Endothelial cell of umbilical vein (primary cell): ENCODE measurements around the gene CDHR5. TPM values are rescaled to one million over a fixed set of nuclear protein-coding genes. Genes with fewer than 3 reads are reported as not detected.

Experiments used
- BruUV-seq: library from RNA; stranded (reverse); fragments of 400-500 nt; replicated peaks from 2 replicates; lab custom pipeline; 2021; lab: Mats Ljungman, UMichigan
- CTCF ChIA-PET: fragments of 300-600, 350-600 bp; sonication (Branson Sonifier 250); formaldehyde crosslinking; loops from one replicate; lab custom pipeline; 2021; ENCODE audit warnings: antibody characterized with exemption, inconsistent platforms; lab: Charles Lee
- POLR2A ChIA-PET: fragments of 300-600, 350-600 bp; sonication (Branson Sonifier 250); formaldehyde crosslinking; loops from one replicate; lab custom pipeline; 2021; ENCODE audit warnings: antibody characterized with exemption, inconsistent platforms; lab: Charles Lee
- DNase-seq: peaks from one replicate; pipeline ENCODE4 v3.0.0-alpha.2; 2011; ENCODE audit warnings: low read depth, low spot score
- FAIRE-seq: peaks from 2 replicates; lab custom pipeline; 2011; peaks lifted over from hg19 to GRCh38; lab: Jason Lieb, UNC
- H2AFZ ChIP-seq: 2 replicates; pipeline ENCODE4 v1.6.0; 2012; ENCODE audit warnings: low read depth, low read length, control low read depth, inconsistent platforms
- H3K27ac ChIP-seq: 2 replicates; pipeline ENCODE4 v1.5.1; 2011; ENCODE audit warnings: low read depth, mild to moderate bottlenecking, control low read depth, low read length, moderate library complexity; ENCODE audit not compliant: insufficient read depth
- H3K27me3 ChIP-seq, 2 experiments: 2 replicates each; pipeline versions ENCODE4 v1.6.0 to v1.6.1; 2011; ENCODE audit warnings: low read length in 2 of 2, mixed read lengths in 1 of 2; ENCODE audit not compliant: control insufficient read depth in 2 of 2, insufficient read depth in 2 of 2
- H3K36me3 ChIP-seq, 2 experiments: 2 replicates in 1 of 2; 3 replicates in 1 of 2; pipeline ENCODE4 v1.5.1; 2011; ENCODE audit warnings: low read length in 2 of 2, mild to moderate bottlenecking in 1 of 2, moderate library complexity in 1 of 2; ENCODE audit not compliant: control insufficient read depth in 2 of 2, insufficient read depth in 2 of 2; ENCODE audit errors: extremely low read depth in 1 of 2
- H3K4me1 ChIP-seq: 3 replicates; pipeline ENCODE4 v1.5.1; 2011; ENCODE audit warnings: mild to moderate bottlenecking, low read length; ENCODE audit not compliant: control insufficient read depth, insufficient read depth; ENCODE audit errors: extremely low read depth
- H3K4me2 ChIP-seq: 2 replicates; pipeline ENCODE4 v1.6.1; 2011; ENCODE audit warnings: low read length, control low read depth, mixed read lengths; ENCODE audit not compliant: insufficient read depth
- H3K4me3 ChIP-seq, 3 experiments: fragments of 200-600 bp in 1 of 3; sonication (generic), shearing (Covaris generic) in 1 of 3; replicated peaks in 1 of 3; 2 replicates each; pipeline ENCODE4 v1.5.1; 2011 to 2016; ENCODE audit warnings: control low read depth in 3 of 3, low read length in 3 of 3, mild to moderate bottlenecking in 2 of 3, inconsistent platforms in 1 of 3, low read depth in 1 of 3, moderate library complexity in 1 of 3; ENCODE audit not compliant: insufficient read depth in 1 of 3
- H3K79me2 ChIP-seq: 2 replicates; pipeline ENCODE4 v1.6.0; 2012; ENCODE audit warnings: low read length, inconsistent platforms; ENCODE audit not compliant: control insufficient read depth, insufficient read depth
- H3K9ac ChIP-seq: replicated peaks from 2 replicates; pipeline ENCODE3; 2011; ENCODE audit warnings: low read length, control low read depth; ENCODE audit not compliant: insufficient read depth; ENCODE audit errors: extremely low read depth
- H3K9me1 ChIP-seq: replicated peaks from 3 replicates; pipeline ENCODE4 v1.6.0; 2011; ENCODE audit warnings: mild to moderate bottlenecking, low read length; ENCODE audit not compliant: control insufficient read depth, insufficient read depth; ENCODE audit errors: extremely low read depth
- H3K9me3 ChIP-seq: replicated peaks from 2 replicates; pipeline ENCODE4 v1.5.1; 2012; ENCODE audit warnings: low read length, inconsistent platforms; ENCODE audit not compliant: control insufficient read depth, insufficient read depth
- H4K20me1 ChIP-seq: replicated peaks from 2 replicates; pipeline ENCODE3; 2011; ENCODE audit warnings: mild to moderate bottlenecking, low read length; ENCODE audit not compliant: control insufficient read depth, insufficient read depth; ENCODE audit errors: extremely low read depth
- EZH2 ChIP-seq: IDR thresholded peaks from 2 replicates; pipeline ENCODE4 v1.6.1; 2012; ENCODE audit warnings: borderline replicate concordance, low read depth, mild to moderate bottlenecking, moderate library complexity, low read length, inconsistent platforms; ENCODE audit not compliant: severe bottlenecking
- FOS ChIP-seq: IDR thresholded peaks from 2 replicates; pipeline ENCODE4 v1.6.1; 2011; ENCODE audit warnings: mild to moderate bottlenecking, low read length, moderate library complexity, borderline replicate concordance; ENCODE audit not compliant: insufficient read depth
- GATA2 ChIP-seq: IDR thresholded peaks from 2 replicates; pipeline ENCODE4 v1.7.0; 2011; ENCODE audit warnings: low read depth, mild to moderate bottlenecking, moderate library complexity, mixed read lengths, low read length; ENCODE audit not compliant: insufficient read length, insufficient read depth
- JUN ChIP-seq: IDR thresholded peaks from 2 replicates; pipeline ENCODE4 v1.6.1; 2011; ENCODE audit warnings: borderline replicate concordance, low read depth; ENCODE audit not compliant: insufficient read length, insufficient read depth
- MYC ChIP-seq: IDR thresholded peaks from one replicate; pipeline ENCODE4 v1.6.1; 2011; ENCODE audit warnings: mild to moderate bottlenecking, low read depth, low read length
- POLR2A ChIP-seq: IDR thresholded peaks from 2 replicates; pipeline ENCODE4 v1.6.1; 2012; ENCODE audit warnings: low read depth, mild to moderate bottlenecking, control low read depth, low read length
- POLR2AphosphoS5 ChIP-seq: IDR thresholded peaks from 2 replicates; pipeline ENCODE4 v1.6.1; 2012; ENCODE audit warnings: low read depth, mild to moderate bottlenecking, control low read depth, low read length, moderate library complexity; ENCODE audit not compliant: insufficient read depth
- dilution Hi-C: fragments of 300-500 bp; cut with MboI; formaldehyde crosslinking; loops from one replicate; pipeline ENCODE4 v1.15.0; 2019; ENCODE audit warnings: low sequenced_read_pairs; ENCODE audit not compliant: extremely low pct_ligation_motif_present
- intact Hi-C: fragments of 100-400 bp; cut with micrococcal nuclease; formaldehyde crosslinking; loops from one replicate; pipeline ENCODE4 v1.10.0; 2022
- polyA plus RNA-seq, 4 experiments: library from polyadenylated mRNA; depleted of rRNA in 3 of 4; stranded (reverse) in 3 of 4; unstranded in 1 of 4; fragments of >200 nt; gene quantifications; 2 replicates each; pipeline versions ENCODE4 v1.2.1 to v1.2.3, GENCODE V29; 2011 to 2012; ENCODE audit warnings: missing spikeins in 1 of 4
- total RNA-seq: library from RNA; stranded (reverse); gene quantifications from 2 replicates; pipeline ENCODE4 v1.2.3, GENCODE V29; 2021
- TF ChIP-seq, protein P1 (sequence below), 2 donors: IDR thresholded peaks; 1 replicate in 1 of 2; 2 replicates in 1 of 2; pipeline ENCODE4 v1.5.1; 2011; ENCODE audit warnings: low read length in 2 of 2, mild to moderate bottlenecking in 2 of 2, moderate library complexity in 2 of 2, control low read depth in 1 of 2, inconsistent platforms in 1 of 2, low read depth in 1 of 2; ENCODE audit not compliant: insufficient read depth in 1 of 2; ENCODE audit errors: extremely low read depth in 1 of 2
- TF ChIP-seq, protein P2 (sequence below): IDR thresholded peaks from 2 replicates; pipeline ENCODE4 v1.6.1; 2011; ENCODE audit not compliant: insufficient read depth, insufficient read length

The CDHR5 gene
- total and polyA plus RNA-seq, 2 donors (not counting 3 experiments of a cell fraction or from before 2014, with no cell fraction given): not detected

DNA sequence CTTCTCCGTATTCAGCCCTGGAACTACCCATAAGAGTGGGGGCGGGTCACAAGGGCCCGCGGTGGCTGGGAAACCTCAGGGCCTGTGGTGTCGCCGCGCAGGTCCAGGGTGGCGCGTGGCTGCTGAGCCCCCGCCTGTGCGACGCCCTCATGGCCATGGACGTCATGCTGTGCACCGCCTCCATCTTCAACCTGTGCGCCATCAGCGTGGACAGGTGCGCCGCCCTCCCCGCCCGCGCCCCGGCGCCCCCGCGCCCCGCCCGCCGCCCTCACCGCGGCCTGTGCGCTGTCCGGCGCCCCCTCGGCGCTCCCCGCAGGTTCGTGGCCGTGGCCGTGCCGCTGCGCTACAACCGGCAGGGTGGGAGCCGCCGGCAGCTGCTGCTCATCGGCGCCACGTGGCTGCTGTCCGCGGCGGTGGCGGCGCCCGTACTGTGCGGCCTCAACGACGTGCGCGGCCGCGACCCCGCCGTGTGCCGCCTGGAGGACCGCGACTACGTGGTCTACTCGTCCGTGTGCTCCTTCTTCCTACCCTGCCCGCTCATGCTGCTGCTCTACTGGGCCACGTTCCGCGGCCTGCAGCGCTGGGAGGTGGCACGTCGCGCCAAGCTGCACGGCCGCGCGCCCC, 14.7 kb upstream of the CDHR5 start:
- Histone ChIP-seq H3K4me1 (peaks cover 4% of the 10 kb centered on the region), H4K20me1 (no peaks in the 10 kb centered on the region), H2AFZ (no peak overlapping the region), H3K4me2 (no peak overlapping the region), H3K36me3 (peaks cover 0 to 10% of the 10 kb centered on the region in 2 experiments), H3K79me2 (no peaks in the 10 kb centered on the region), H3K9me3 (no peaks in the 10 kb centered on the region), H3K9me1 (no peaks in the 10 kb centered on the region), H3K4me3 (no peak overlapping the region), H3K9ac (no peak overlapping the region), H3K27ac (no peak overlapping the region), H3K27me3 (peaks cover 27 to 45% of the 10 kb centered on the region in 2 experiments)
- intact Hi-C loops: no loop called here
- FAIRE-seq (no peak), DNase-seq (no peak)
- dilution Hi-C loops: no loop called here
- no TSS peak for BruUV-seq
- POLR2A ChIA-PET: no interaction called here
- peak; percentile 98 for TF ChIP-seq EZH2
- TF ChIP-seq, protein P1, sequence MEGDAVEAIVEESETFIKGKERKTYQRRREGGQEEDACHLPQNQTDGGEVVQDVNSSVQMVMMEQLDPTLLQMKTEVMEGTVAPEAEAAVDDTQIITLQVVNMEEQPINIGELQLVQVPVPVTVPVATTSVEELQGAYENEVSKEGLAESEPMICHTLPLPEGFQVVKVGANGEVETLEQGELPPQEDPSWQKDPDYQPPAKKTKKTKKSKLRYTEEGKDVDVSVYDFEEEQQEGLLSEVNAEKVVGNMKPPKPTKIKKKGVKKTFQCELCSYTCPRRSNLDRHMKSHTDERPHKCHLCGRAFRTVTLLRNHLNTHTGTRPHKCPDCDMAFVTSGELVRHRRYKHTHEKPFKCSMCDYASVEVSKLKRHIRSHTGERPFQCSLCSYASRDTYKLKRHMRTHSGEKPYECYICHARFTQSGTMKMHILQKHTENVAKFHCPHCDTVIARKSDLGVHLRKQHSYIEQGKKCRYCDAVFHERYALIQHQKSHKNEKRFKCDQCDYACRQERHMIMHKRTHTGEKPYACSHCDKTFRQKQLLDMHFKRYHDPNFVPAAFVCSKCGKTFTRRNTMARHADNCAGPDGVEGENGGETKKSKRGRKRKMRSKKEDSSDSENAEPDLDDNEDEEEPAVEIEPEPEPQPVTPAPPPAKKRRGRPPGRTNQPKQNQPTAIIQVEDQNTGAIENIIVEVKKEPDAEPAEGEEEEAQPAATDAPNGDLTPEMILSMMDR (IDR thresholded peaks at IDR 0.05; ENCODE audit: extremely low read depth in 1 of 2, insufficient read depth in 1 of 2, low read depth in 1 of 2, low read length in 2 of 2): no peak
- CTCF ChIA-PET: interaction anchor here (0.6 kb wide), 1 partner anchor 46 kb away, joined by 3 read pairs; no protein-coding TSS in a partner anchor

DNA sequence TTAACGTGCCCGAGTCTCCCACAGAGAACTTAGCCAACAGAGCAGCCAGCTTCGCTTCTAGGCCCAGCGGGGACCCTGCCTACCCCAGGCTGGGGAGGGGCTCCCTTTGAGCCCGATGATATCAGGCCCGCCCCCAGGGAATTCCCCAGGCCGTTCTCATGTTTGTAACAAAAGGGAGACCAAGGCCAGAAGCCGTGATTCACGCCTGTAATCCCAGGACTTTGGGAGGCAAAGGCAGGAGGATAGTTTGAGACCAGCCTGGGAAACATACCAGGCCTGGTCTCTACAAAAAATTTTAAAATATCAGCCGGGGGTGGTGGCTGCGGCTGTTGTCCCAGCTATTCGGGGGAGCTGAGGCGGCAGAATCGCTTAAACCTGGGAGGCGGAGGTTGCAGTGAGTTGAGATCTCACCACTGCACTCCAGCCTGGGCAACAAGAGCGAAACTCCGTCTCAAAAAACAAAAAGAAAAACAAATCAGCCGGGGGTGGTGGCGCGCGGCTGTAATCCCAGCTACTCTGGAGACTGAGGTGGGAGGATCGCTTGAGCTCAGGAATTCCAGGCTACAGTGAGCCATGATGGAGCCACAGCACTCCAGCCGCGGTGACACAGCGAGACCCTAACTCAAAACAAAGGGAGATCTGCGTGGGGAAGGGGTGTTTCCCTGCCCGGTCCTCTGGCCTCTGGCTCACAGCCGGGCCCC, 14.0 kb upstream of the CDHR5 start:
- ChIA-PET POLR2A (no interaction called here), CTCF (no interaction called here)
- H3K9me3 ChIP-seq: no peaks in the 10 kb centered on the region
- peaks cover 0 to 4% of the 10 kb centered on the region in 2 experiments for H3K36me3 ChIP-seq
- peaks cover 27 to 45% of the 10 kb centered on the region in 2 experiments for H3K27me3 ChIP-seq
- BruUV-seq: no TSS peak
- H4K20me1 ChIP-seq: no peaks in the 10 kb centered on the region
- intact Hi-C loops (no loop called here), dilution Hi-C loops (no loop called here)
- TF ChIP-seq EZH2 (no peak), GATA2 (no peak), POLR2AphosphoS5 (no peak), MYC (no peak), POLR2A (no peak), JUN (no peak), FOS (no peak)
- TF ChIP-seq, protein P1 (IDR thresholded peaks at IDR 0.05; ENCODE audit: extremely low read depth in 1 of 2, insufficient read depth in 1 of 2, low read depth in 1 of 2, low read length in 2 of 2): no peak
- TF ChIP-seq, protein P2, sequence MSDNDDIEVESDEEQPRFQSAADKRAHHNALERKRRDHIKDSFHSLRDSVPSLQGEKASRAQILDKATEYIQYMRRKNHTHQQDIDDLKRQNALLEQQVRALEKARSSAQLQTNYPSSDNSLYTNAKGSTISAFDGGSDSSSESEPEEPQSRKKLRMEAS: no peak
- no peak overlapping the region for H3K27ac ChIP-seq
- no peak overlapping the region for H2AFZ ChIP-seq
- no peak overlapping the region for H3K4me3 ChIP-seq
- FAIRE-seq: no peak
- DNase-seq: no peak
- H3K9ac ChIP-seq: no peak overlapping the region
- no peak overlapping the region for H3K4me2 ChIP-seq
- H3K4me1 ChIP-seq: peaks cover 4% of the 10 kb centered on the region
- H3K79me2 ChIP-seq: no peaks in the 10 kb centered on the region
- no peaks in the 10 kb centered on the region for H3K9me1 ChIP-seq
